ENCODE measurements around the gene RPRD1A.
"Not testable (repeated sequence)": the region's sequence is repeated elsewhere in the genome, so short reads cannot be mapped to it uniquely, and the experiment has no call there.

The RPRD1A gene

GRCh38 chr18:36092116-36092515 is 24.8 kb upstream of the RPRD1A start:
- not testable (repeated sequence) for H3K4me3 Mint-ChIP-seq; H3K27me3 Mint-ChIP-seq; ATAC-seq; H3K27ac Mint-ChIP-seq; DNase-seq; H3K9me3 Mint-ChIP-seq; H3K36me3 Mint-ChIP-seq (ENCODE audit: low read depth); H3K4me1 Mint-ChIP-seq

GRCh38 chr18:36089001-36089400 is 21.6 kb upstream of the RPRD1A start:
- Mint-ChIP-seq H3K27ac (no peak overlapping the region), H3K36me3 (ENCODE audit: low read depth) (no peaks in the 10 kb centered on the region), H3K4me1 (peaks cover 2% of the 10 kb centered on the region), H3K4me3 (no peak overlapping the region), H3K27me3 (peaks cover 2% of the 10 kb centered on the region), H3K9me3 (no peaks in the 10 kb centered on the region)
- DNase-seq, result no peak
- no peak for ATAC-seq

DNA sequence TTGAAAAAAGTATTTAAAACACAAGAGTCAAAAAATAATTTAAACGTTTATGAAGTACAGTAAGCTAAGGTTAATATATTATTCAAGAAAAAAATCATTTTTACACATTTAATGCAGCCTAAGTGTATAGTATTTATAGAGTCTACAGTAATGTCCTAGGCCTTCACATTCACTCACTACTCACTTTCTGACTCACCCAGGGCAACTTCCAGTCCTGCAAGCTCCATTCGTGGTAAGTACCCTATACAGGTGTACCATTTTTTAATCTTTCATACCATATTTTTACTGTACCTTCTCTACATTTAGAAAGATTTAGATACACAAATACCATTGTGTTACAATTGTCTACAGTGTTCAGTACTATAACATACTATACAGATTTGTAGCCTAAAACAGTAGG is 20.9 kb upstream of the RPRD1A start:
- ATAC-seq (no peak), DNase-seq (no peak)
- Mint-ChIP-seq H3K9me3 (no peaks in the 10 kb centered on the region), H3K36me3 (ENCODE audit: low read depth) (no peaks in the 10 kb centered on the region), H3K4me1 (peaks cover 6% of the 10 kb centered on the region), H3K27ac (no peak overlapping the region), H3K27me3 (peaks cover 2% of the 10 kb centered on the region), H3K4me3 (no peak overlapping the region)

GRCh38 chr18:36086186-36086585 is 18.8 kb upstream of the RPRD1A start:
- no peak for ATAC-seq
- Mint-ChIP-seq H3K4me3 (no peak overlapping the region), H3K9me3 (peaks cover 5% of the 10 kb centered on the region), H3K36me3 (ENCODE audit: low read depth) (peaks cover 1% of the 10 kb centered on the region), H3K4me1 (peaks cover 14% of the 10 kb centered on the region), H3K27me3 (peaks cover 3% of the 10 kb centered on the region), H3K27ac (no peak overlapping the region)
- no peak for DNase-seq

DNA sequence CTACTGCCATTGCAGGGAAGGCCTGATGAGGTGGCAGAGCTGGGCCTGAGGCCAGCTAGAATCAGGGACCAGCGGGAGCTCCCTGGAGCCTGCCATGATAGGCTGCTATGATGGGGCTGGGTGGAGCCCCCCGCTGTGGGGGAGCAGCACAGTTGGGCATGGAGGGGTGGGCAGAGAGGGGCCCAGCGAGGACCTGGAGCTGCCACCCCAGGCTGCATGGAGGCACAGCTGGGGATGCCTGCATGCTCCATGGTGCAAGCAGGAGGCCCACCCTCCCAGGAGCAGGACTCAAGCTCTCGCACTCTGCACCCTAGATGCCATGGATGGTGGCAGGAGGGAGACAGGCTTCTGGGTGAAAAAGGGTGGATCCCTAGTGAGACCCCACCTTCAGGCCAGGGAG is 17.8 kb upstream of the RPRD1A start:
- Mint-ChIP-seq H3K27ac (no peak overlapping the region), H3K4me3 (no peak overlapping the region), H3K27me3 (peaks cover 8% of the 10 kb centered on the region), H3K9me3 (peaks cover 15% of the 10 kb centered on the region), H3K36me3 (ENCODE audit: low read depth) (peaks cover 8% of the 10 kb centered on the region), H3K4me1 (peaks cover 14% of the 10 kb centered on the region)
- no peak for ATAC-seq
- no peak for DNase-seq

- ATAC-seq (peak; percentile 52), DNase-seq (no peak)
- H3K27ac Mint-ChIP-seq, result no peak overlapping the region
- H3K36me3 Mint-ChIP-seq (ENCODE audit: low read depth), result peaks cover 8% of the 10 kb centered on the region
- H3K4me1 Mint-ChIP-seq, result peaks cover 14% of the 10 kb centered on the region
- H3K9me3 Mint-ChIP-seq, result peaks cover 21% of the 10 kb centered on the region
- peaks cover 8% of the 10 kb centered on the region for H3K27me3 Mint-ChIP-seq
- H3K4me3 Mint-ChIP-seq, result no peak overlapping the region
Measured at GRCh38 chr18:36083729-36084128, 16.4 kb upstream of the RPRD1A start.

- not testable (repeated sequence) for DNase-seq; H3K4me3 Mint-ChIP-seq; H3K27me3 Mint-ChIP-seq; ATAC-seq; H3K27ac Mint-ChIP-seq; H3K36me3 Mint-ChIP-seq (ENCODE audit: low read depth)
- Mint-ChIP-seq H3K9me3 (peaks cover 21% of the 10 kb centered on the region), H3K4me1 (peaks cover 14% of the 10 kb centered on the region)
Measured at GRCh38 chr18:36081118-36081517, 13.8 kb upstream of the RPRD1A start.

DNA sequence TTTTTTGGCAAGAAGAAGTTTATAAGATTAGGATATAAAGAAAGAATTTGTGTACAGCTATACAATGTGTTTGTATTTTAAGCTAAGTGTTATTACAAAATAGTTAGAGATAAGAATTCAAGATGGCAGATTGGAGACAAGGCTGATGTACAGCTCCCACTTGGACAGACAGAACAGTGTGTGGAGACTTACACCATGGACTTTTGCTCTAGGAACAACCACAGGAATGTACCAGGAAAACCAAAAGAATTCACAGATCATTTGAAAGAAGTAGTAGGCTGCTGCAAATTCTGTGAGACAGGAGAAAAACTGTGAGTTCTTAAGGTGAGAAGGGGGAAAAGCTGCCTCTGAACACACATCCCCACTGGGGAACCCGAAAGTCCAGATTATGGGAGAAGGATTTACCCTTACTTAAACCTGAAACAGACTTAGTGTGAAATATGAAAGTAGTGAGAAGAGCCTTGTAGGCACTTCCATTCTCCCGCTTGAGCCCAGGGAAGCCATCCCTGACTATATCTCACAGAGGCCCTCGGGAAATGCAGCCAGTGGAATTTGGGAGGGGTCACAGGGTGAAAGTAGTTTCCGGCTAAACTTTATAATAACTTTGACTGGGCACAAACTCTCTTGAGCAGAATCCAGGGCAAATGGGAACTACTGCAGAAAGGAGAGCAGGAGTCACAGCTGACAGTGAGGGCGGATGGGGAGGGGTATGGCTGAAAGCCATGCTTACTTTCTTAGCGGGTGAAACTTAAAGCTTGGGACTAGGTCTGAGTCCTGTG is 11.6 kb upstream of the RPRD1A start:
- Mint-ChIP-seq H3K9me3 (peaks cover 21% of the 10 kb centered on the region), H3K4me3 (no peak overlapping the region), H3K27me3 (peaks cover 8% of the 10 kb centered on the region), H3K4me1 (peaks cover 12% of the 10 kb centered on the region), H3K27ac (no peak overlapping the region), H3K36me3 (ENCODE audit: low read depth) (peaks cover 8% of the 10 kb centered on the region)
- ATAC-seq (no peak), DNase-seq (no peak)

DNA sequence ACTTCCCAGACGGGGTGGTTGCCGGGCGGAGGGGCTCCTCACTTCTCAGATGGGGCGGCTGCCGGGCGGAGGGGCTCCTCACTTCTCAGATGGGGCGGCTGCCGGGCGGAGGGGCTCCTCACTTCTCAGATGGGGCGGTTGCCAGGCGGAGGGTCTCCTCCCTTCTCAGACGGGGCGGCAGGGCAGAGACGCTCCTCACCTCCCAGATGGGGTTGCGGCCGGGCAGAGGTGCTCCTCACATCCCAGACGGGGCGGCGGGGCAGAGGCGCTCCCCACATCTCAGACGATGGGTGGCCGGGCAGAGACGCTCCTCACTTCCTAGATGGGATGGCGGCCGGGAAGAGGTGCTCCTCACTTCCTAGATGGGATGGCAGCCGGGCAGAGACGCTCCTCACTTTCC is 10.4 kb upstream of the RPRD1A start:
- Mint-ChIP-seq H3K27me3 (peaks cover 10% of the 10 kb centered on the region), H3K9me3 (peaks cover 21% of the 10 kb centered on the region)
- H3K27ac Mint-ChIP-seq; DNase-seq; H3K4me1 Mint-ChIP-seq; ATAC-seq; H3K36me3 Mint-ChIP-seq (ENCODE audit: low read depth); H3K4me3 Mint-ChIP-seq: not testable (repeated sequence)

DNA sequence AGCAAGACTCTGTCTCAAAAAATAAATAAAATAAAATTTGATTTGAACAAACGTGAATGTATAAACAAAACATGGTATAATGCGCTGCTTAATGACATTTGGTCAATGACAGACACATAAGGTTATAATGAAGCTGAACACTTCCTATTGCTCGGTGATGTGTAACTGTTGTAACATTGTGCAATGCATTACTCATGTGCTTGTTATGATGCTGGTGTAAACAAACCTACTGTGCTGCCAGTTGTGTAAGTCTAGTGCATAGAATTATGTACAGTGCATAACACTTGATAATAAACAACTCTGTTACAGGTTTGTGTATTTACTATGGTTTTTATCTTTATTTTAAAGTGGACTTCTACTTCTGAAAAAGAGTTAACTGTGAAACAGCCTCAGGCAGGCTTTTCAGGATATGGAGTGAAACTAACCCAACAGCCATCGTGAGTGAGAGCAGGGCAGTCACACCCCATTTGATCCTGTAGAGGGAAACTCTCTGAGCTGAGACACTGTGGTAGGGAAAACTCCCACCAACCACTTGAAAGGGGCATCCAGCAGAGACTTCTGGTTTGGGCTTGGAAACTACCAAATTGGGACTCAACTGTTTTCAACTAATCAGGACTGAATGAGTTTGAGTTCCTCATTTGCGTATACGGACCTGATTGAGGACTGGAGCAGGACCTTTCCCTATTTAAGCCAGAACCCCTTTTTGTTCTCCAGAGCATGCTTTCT is 8.7 kb upstream of the RPRD1A start:
- DNase-seq (no peak), ATAC-seq (peak; percentile 59)
- no peaks in the 10 kb centered on the region for H3K4me1 Mint-ChIP-seq
- H3K9me3 Mint-ChIP-seq, result peaks cover 15% of the 10 kb centered on the region
- peaks cover 8% of the 10 kb centered on the region for H3K27me3 Mint-ChIP-seq
- H3K4me3 Mint-ChIP-seq, result no peak overlapping the region
- H3K27ac Mint-ChIP-seq, result no peak overlapping the region
- peaks cover 5% of the 10 kb centered on the region for H3K36me3 Mint-ChIP-seq (ENCODE audit: low read depth)

- Mint-ChIP-seq H3K9me3 (no peaks in the 10 kb centered on the region), H3K4me1 (no peaks in the 10 kb centered on the region), H3K27ac (no peak overlapping the region), H3K27me3 (peaks cover 4% of the 10 kb centered on the region), H3K36me3 (ENCODE audit: low read depth) (no peaks in the 10 kb centered on the region), H3K4me3 (no peak overlapping the region)
- no peak for DNase-seq
- no peak for ATAC-seq
Measured at GRCh38 chr18:36074435-36074834, 7.1 kb upstream of the RPRD1A start.

- H3K27me3 Mint-ChIP-seq, result peaks cover 4% of the 10 kb centered on the region
Measured at GRCh38 chr18:36073676-36074075, 6.3 kb upstream of the RPRD1A start.

GRCh38 chr18:36072406-36072805 is 5.0 kb upstream of the RPRD1A start:
- DNase-seq; H3K9me3 Mint-ChIP-seq; H3K4me3 Mint-ChIP-seq; H3K36me3 Mint-ChIP-seq (ENCODE audit: low read depth); ATAC-seq; H3K4me1 Mint-ChIP-seq; H3K27ac Mint-ChIP-seq; H3K27me3 Mint-ChIP-seq: not testable (repeated sequence)

More at GRCh38 chr18:36073676-36074075, 6.3 kb upstream of the RPRD1A start:
- Mint-ChIP-seq H3K9me3 (no peaks in the 10 kb centered on the region), H3K4me1 (no peaks in the 10 kb centered on the region), H3K36me3 (ENCODE audit: low read depth) (no peaks in the 10 kb centered on the region), H3K27ac (no peak overlapping the region), H3K4me3 (no peak overlapping the region)
- ATAC-seq (no peak), DNase-seq (no peak)

DNA sequence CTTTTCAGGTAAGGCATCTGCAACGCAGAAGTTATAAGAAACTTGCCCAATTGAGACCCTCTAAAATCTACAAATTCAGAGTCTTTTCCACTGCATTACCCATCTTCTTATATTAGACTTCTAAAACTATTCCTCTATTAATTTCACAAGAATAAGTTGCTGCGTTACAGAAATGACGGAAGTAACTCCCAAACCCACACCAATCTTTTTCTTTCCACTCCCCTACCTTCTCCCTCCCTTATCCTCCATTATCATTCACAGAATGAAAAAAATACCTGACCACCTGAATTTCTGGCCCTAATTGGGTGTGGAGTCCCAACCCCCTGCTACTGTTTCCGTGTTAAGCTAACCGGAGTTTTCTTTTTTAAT is 689 bp downstream of the RPRD1A start:
- peaks cover 37% of the 10 kb centered on the region for H3K4me1 Mint-ChIP-seq

DNA sequence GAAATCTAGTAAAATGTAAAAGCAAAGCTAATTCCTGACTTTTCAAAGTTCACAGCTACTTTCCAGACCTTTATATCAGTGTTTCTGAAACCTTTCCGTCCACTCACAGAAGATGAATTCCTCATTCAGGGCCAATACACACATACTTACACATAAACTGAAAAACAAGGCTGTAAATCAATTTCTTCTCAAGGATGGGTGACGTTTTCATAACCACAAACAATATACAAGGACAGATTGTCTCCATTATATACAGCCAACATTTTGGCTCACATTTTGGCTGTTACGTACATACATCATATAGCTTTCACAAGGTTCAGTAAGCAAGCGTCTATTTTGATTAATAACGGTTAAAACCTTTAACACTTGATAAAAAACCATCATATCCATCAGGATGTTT is 1.4 kb downstream of the RPRD1A start:
- no peaks in the 10 kb centered on the region for H3K9me3 Mint-ChIP-seq
- H3K4me3 Mint-ChIP-seq, result peak overlapping the region; percentile 96
- DNase-seq (no peak), ATAC-seq (no peak)
- peaks cover 20% of the 10 kb centered on the region for H3K36me3 Mint-ChIP-seq (ENCODE audit: low read depth)
- H3K27ac Mint-ChIP-seq, result peak overlapping the region; percentile 93
- no peaks in the 10 kb centered on the region for H3K27me3 Mint-ChIP-seq
- peaks cover 42% of the 10 kb centered on the region for H3K4me1 Mint-ChIP-seq

More for the DNA sequence above, 689 bp downstream of the RPRD1A start:
- H3K4me3 Mint-ChIP-seq, result peak overlapping the region; percentile 96
- ATAC-seq (no peak), DNase-seq (no peak)
- no peaks in the 10 kb centered on the region for H3K9me3 Mint-ChIP-seq
- no peaks in the 10 kb centered on the region for H3K27me3 Mint-ChIP-seq
- H3K27ac Mint-ChIP-seq, result peak overlapping the region; percentile 93
- H3K36me3 Mint-ChIP-seq (ENCODE audit: low read depth), result peaks cover 15% of the 10 kb centered on the region
